OCI-LY1 (cell line): Measurements from ENCODE around the gene KCNIP3.

Experiments used
- EZH2 ChIP-seq: fragments of 200-600 bp; sonication (generic), shearing (Covaris generic); IDR thresholded peaks from 2 replicates; pipeline ENCODE4 v1.8.0; 2017; ENCODE audit warnings: borderline replicate concordance, mixed run types, mild to moderate bottlenecking, antibody characterized with exemption, low read length, moderate library complexity, mixed read lengths
- TF ChIP-seq, protein P1 (sequence below): fragments of 200-600 bp; sonication (generic), shearing (Covaris generic); IDR thresholded peaks from 2 replicates; pipeline ENCODE4 v1.5.1; 2017; ENCODE audit warnings: mild to moderate bottlenecking, antibody characterized with exemption, low read length, moderate library complexity, mixed read lengths

DNA sequence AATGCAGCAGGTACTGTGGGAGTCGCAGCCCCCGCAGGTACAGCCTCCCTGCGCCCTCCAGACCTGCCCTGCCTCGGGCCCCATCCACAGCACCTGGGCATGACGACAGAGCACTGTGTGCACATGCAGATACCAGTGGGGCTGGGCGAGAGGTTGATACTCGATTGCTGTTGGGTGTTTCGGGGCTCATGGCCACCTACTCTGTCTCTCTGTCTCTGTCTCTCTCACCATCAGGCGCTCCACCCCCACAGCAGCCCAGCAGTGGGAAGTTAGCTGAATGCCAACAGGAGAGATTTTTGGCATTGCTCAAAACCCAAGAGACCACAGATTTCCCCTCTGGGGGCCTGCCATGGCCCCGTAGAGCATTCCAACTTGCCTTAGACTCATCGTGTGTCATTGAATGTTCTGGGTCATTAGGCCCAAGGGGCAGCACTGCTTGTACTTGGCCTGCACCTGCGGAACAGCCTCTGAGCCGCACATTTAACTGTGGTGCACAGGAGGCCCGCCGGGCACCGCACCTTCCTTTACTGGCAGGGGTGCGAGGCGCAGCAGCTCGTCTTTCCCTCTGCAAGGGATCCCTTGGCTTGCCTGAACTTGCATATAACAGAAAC lies 18.8 kb downstream of the KCNIP3 start:
- TF ChIP-seq, protein P1, sequence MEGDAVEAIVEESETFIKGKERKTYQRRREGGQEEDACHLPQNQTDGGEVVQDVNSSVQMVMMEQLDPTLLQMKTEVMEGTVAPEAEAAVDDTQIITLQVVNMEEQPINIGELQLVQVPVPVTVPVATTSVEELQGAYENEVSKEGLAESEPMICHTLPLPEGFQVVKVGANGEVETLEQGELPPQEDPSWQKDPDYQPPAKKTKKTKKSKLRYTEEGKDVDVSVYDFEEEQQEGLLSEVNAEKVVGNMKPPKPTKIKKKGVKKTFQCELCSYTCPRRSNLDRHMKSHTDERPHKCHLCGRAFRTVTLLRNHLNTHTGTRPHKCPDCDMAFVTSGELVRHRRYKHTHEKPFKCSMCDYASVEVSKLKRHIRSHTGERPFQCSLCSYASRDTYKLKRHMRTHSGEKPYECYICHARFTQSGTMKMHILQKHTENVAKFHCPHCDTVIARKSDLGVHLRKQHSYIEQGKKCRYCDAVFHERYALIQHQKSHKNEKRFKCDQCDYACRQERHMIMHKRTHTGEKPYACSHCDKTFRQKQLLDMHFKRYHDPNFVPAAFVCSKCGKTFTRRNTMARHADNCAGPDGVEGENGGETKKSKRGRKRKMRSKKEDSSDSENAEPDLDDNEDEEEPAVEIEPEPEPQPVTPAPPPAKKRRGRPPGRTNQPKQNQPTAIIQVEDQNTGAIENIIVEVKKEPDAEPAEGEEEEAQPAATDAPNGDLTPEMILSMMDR, result no peak
- no peak for TF ChIP-seq EZH2
